MCF 10A (cell line): ENCODE data around the gene RAPGEF1. TPM values are rescaled to one million over a fixed set of nuclear protein-coding genes. Genes with fewer than 3 reads are reported as not detected.
A peak's percentile ranks its signal among the peaks of the same experiment; 100 is the strongest.

ENCODE experiments used
- BruUV-seq: library from RNA; stranded (reverse); fragments of 400-500 nt; replicated peaks from 2 replicates; lab custom pipeline; 2021; lab: Mats Ljungman, UMichigan
- CTCF ChIA-PET: fragments of 300-600 bp; sonication (Branson Sonifier 250); formaldehyde crosslinking; extraction: SDS; loops from one replicate; lab custom pipeline; 2021; ENCODE audit warnings: antibody characterized with exemption, inconsistent platforms; lab: Yijun Ruan, JAX
- POLR2A ChIA-PET: fragments of 300-600, 350-650 bp; sonication (Branson Sonifier 250); formaldehyde crosslinking; extraction: SDS; loops from one replicate; lab custom pipeline; 2020; ENCODE audit warnings: antibody characterized with exemption, inconsistent platforms; lab: Yijun Ruan, JAX
- DNase-seq: peaks from one replicate; pipeline ENCODE4 v3.0.0-alpha.2; 2018; ENCODE audit not compliant: unreplicated experiment
- H3K27ac Mint-ChIP-seq: one replicate; pipeline ENCODE4 v1.8.0; 2022; ENCODE audit warnings: mild to moderate bottlenecking, low read depth, mixed read lengths; ENCODE audit not compliant: unreplicated experiment
- H3K27me3 Mint-ChIP-seq: one replicate; pipeline ENCODE4 v1.8.0; 2022; ENCODE audit warnings: mixed read lengths; ENCODE audit not compliant: insufficient read depth, unreplicated experiment
- H3K36me3 Mint-ChIP-seq: one replicate; pipeline ENCODE4 v1.8.0; 2022; ENCODE audit warnings: mild to moderate bottlenecking, moderate library complexity, mixed read lengths; ENCODE audit not compliant: insufficient read depth, unreplicated experiment
- H3K4me1 Mint-ChIP-seq: one replicate; pipeline ENCODE4 v1.8.0; 2022; ENCODE audit warnings: mixed read lengths; ENCODE audit not compliant: insufficient read depth, unreplicated experiment
- H3K4me3 Mint-ChIP-seq: one replicate; pipeline ENCODE4 v1.8.0; 2022; ENCODE audit warnings: mild to moderate bottlenecking, moderate library complexity, mixed read lengths; ENCODE audit not compliant: unreplicated experiment
- H3K9me3 Mint-ChIP-seq: one replicate; pipeline ENCODE4 v1.8.0; 2022; ENCODE audit warnings: mixed read lengths; ENCODE audit not compliant: unreplicated experiment
- CTCF ChIP-seq: fragments of 200-600 bp; IDR thresholded peaks from one replicate; pipeline ENCODE4 v1.8.0; 2022; ENCODE audit warnings: antibody characterized with exemption, mild to moderate bottlenecking; ENCODE audit not compliant: unreplicated experiment
- intact Hi-C: fragments of 100-400 bp; cut with micrococcal nuclease; formaldehyde crosslinking; loops from 2 replicates; pipeline ENCODE4 v1.14.1; 2022
- total RNA-seq: library from RNA; stranded (reverse); gene quantifications from 2 replicates; pipeline ENCODE4 v1.2.3, GENCODE V29; 2022

RAPGEF1 gene
- total RNA-seq, 1 experiment from 2014 or later = 55.4 TPM

- TF ChIP-seq CTCF = no peak
- DNase-seq = no peak
- intact Hi-C loops = no loop called here
- Mint-ChIP-seq H3K9me3 (no peaks in the 10 kb centered on the region), H3K27me3 (no peaks in the 10 kb centered on the region), H3K27ac (no peak overlapping the region), H3K4me1 (no peaks in the 10 kb centered on the region), H3K36me3 (peaks cover 28% of the 10 kb centered on the region), H3K4me3 (no peak overlapping the region)
- ChIA-PET POLR2A (no interaction called here), CTCF (no interaction called here)
- no TSS peak for BruUV-seq
Observed at GRCh38 chr9:131582466-131583336, 157.2 kb downstream of the RAPGEF1 start.

GRCh38 chr9:131582056-131582455 lies 157.8 kb downstream of the RAPGEF1 start:
- TF ChIP-seq CTCF = no peak
- ChIA-PET CTCF (no interaction called here), POLR2A (no interaction called here)
- no peak overlapping the region for H3K4me3 Mint-ChIP-seq
- H3K4me1 Mint-ChIP-seq = no peaks in the 10 kb centered on the region
- intact Hi-C loops = no loop called here
- H3K36me3 Mint-ChIP-seq = peaks cover 34% of the 10 kb centered on the region
- H3K9me3 Mint-ChIP-seq = no peaks in the 10 kb centered on the region
- no peaks in the 10 kb centered on the region for H3K27me3 Mint-ChIP-seq
- no TSS peak for BruUV-seq
- no peak for DNase-seq
- no peak overlapping the region for H3K27ac Mint-ChIP-seq

GRCh38 chr9:131580358-131580757 lies 159.5 kb downstream of the RAPGEF1 start:
- Mint-ChIP-seq H3K36me3 (peaks cover 36% of the 10 kb centered on the region), H3K4me3 (no peak overlapping the region), H3K4me1 (no peaks in the 10 kb centered on the region), H3K27me3 (no peaks in the 10 kb centered on the region), H3K9me3 (no peaks in the 10 kb centered on the region), H3K27ac (no peak overlapping the region)
- no peak for DNase-seq
- BruUV-seq = no TSS peak
- ChIA-PET CTCF (interaction anchor here (0.6 to 0.7 kb wide), 2 partner anchors 244 to 259 kb away, joined by 3 read pairs; no protein-coding TSS in a partner anchor), POLR2A (no interaction called here)
- no peak for TF ChIP-seq CTCF
- intact Hi-C loops = no loop called here

GRCh38 chr9:131579789-131580211 lies 160.1 kb downstream of the RAPGEF1 start:
- no peaks in the 10 kb centered on the region for H3K9me3 Mint-ChIP-seq
- H3K4me3 Mint-ChIP-seq = no peak overlapping the region
- intact Hi-C loops = no loop called here
- H3K27ac Mint-ChIP-seq = peak overlapping the region; percentile 14
- TF ChIP-seq CTCF = no peak
- no TSS peak for BruUV-seq
- no peaks in the 10 kb centered on the region for H3K27me3 Mint-ChIP-seq
- peaks cover 32% of the 10 kb centered on the region for H3K36me3 Mint-ChIP-seq
- no peaks in the 10 kb centered on the region for H3K4me1 Mint-ChIP-seq
- POLR2A ChIA-PET = no interaction called here
- CTCF ChIA-PET = interaction anchor here (0.6 to 0.7 kb wide), 2 partner anchors 243 to 258 kb away, joined by 3 read pairs; no protein-coding TSS in a partner anchor
- no peak for DNase-seq
